ENCODE results near the gene C5AR1.
"Not testable (repeated sequence)": the region's sequence is repeated elsewhere in the genome, so short reads cannot be mapped to it uniquely, and the experiment has no call there.

The C5AR1 gene

GRCh38 chr19:47309608-47310007 lies at the start of gene C5AR1:
C5AR1 (plus strand) TSS chr19:47309861; CDS start chr19:47309896, 35 bp downstream.
- no peaks in the 10 kb centered on the region for H4K20me1 ChIP-seq (ENCODE audit: insufficient read depth, low read length)
- no peak within 1 kb of the TSS for H3K4me3 ChIP-seq (ENCODE audit: low read depth, low read length, poor library complexity, severe bottlenecking)

GRCh38 chr19:47260476-47260875 lies 49.2 kb upstream of the C5AR1 start:
- Histone ChIP-seq H3K79me2 (ENCODE audit: insufficient read depth, low read length) (no peaks in the 10 kb centered on the region), H3K9me3 (ENCODE audit: low read length) (no peaks in the 10 kb centered on the region), H3K9ac (ENCODE audit: low read length) (no peak overlapping the region), H3K27ac (ENCODE audit: low read depth, low read length, poor library complexity, severe bottlenecking) (no peak overlapping the region), H3K4me3 (ENCODE audit: low read depth, low read length, poor library complexity, severe bottlenecking) (no peak overlapping the region), H3K4me1 (ENCODE audit: insufficient read depth, low read length, severe bottlenecking) (peaks cover 28% of the 10 kb centered on the region), H2AFZ (ENCODE audit: low read length) (no peak overlapping the region), H4K20me1 (ENCODE audit: insufficient read depth, low read length) (no peaks in the 10 kb centered on the region), H3F3A (ENCODE audit: insufficient read depth, low read length) (no peaks in the 10 kb centered on the region), H3K27me3 (ENCODE audit: insufficient read depth, low read length) (no peaks in the 10 kb centered on the region), H3K36me3 (ENCODE audit: insufficient read depth, low read length) (peaks cover 23% of the 10 kb centered on the region), H3K4me2 (ENCODE audit: low read length) (no peak overlapping the region), H3K9me2 (ENCODE audit: low read depth, low read length) (no peaks in the 10 kb centered on the region)
- no peak for TF ChIP-seq CTCF (IDR thresholded peaks at IDR 0.05; ENCODE audit: low read length)
- no peak for TF ChIP-seq EZH2 (IDR thresholded peaks at IDR 0.05; ENCODE audit: borderline replicate concordance, low read length)

More at GRCh38 chr19:47309608-47310007, at the start of gene C5AR1:
- TF ChIP-seq EZH2 (IDR thresholded peaks at IDR 0.05; ENCODE audit: borderline replicate concordance, low read length) (no peak), CTCF (IDR thresholded peaks at IDR 0.05; ENCODE audit: low read length) (no peak)
- no peaks in the 10 kb centered on the region; the same call in 1 of the 2 replicates for H3K27me3 ChIP-seq (ENCODE audit: insufficient read depth, low read length)
- H3K27ac ChIP-seq (ENCODE audit: low read depth, low read length, poor library complexity, severe bottlenecking) = no peak within 1 kb of the TSS
- H3F3A ChIP-seq (ENCODE audit: insufficient read depth, low read length) = no peaks in the 10 kb centered on the region
- H3K9me3 ChIP-seq (ENCODE audit: low read length) = no peaks in the 10 kb centered on the region
- no peaks in the 10 kb centered on the region for H3K9me2 ChIP-seq (ENCODE audit: low read depth, low read length)
- no peaks in the 10 kb centered on the region for H3K4me1 ChIP-seq (ENCODE audit: insufficient read depth, low read length, severe bottlenecking)
- no peak within 1 kb of the TSS for H2AFZ ChIP-seq (ENCODE audit: low read length)
- H3K79me2 ChIP-seq (ENCODE audit: insufficient read depth, low read length) = no peaks in the 10 kb centered on the region
- no peak within 1 kb of the TSS for H3K4me2 ChIP-seq (ENCODE audit: low read length)
- H3K9ac ChIP-seq (ENCODE audit: low read length) = no peak within 1 kb of the TSS
- H3K36me3 ChIP-seq (ENCODE audit: insufficient read depth, low read length) = no peaks in the 10 kb centered on the region

- H3K9me2 ChIP-seq (ENCODE audit: low read depth, low read length); H3K9me3 ChIP-seq (ENCODE audit: low read length); H4K20me1 ChIP-seq (ENCODE audit: insufficient read depth, low read length); H3K4me3 ChIP-seq (ENCODE audit: low read depth, low read length, poor library complexity, severe bottlenecking); H3K4me2 ChIP-seq (ENCODE audit: low read length); H3K79me2 ChIP-seq (ENCODE audit: insufficient read depth, low read length); H2AFZ ChIP-seq (ENCODE audit: low read length); H3F3A ChIP-seq (ENCODE audit: insufficient read depth, low read length); H3K27me3 ChIP-seq (ENCODE audit: insufficient read depth, low read length); H3K9ac ChIP-seq (ENCODE audit: low read length): not testable (repeated sequence)
- H3K27ac ChIP-seq (ENCODE audit: low read depth, low read length, poor library complexity, severe bottlenecking) = peak overlapping the region; percentile 71
- peaks cover 35% of the 10 kb centered on the region for H3K36me3 ChIP-seq (ENCODE audit: insufficient read depth, low read length)
- H3K4me1 ChIP-seq (ENCODE audit: insufficient read depth, low read length, severe bottlenecking) = peaks cover 22% of the 10 kb centered on the region
Measured at GRCh38 chr19:47261946-47262793, 47.5 kb upstream of the C5AR1 start.

- H3K27ac ChIP-seq (ENCODE audit: low read depth, low read length, poor library complexity, severe bottlenecking) = no peak overlapping the region
- no peak overlapping the region for H3K9ac ChIP-seq (ENCODE audit: low read length)
- H3K4me2 ChIP-seq (ENCODE audit: low read length) = no peak overlapping the region
- no peak overlapping the region for H3K4me3 ChIP-seq (ENCODE audit: low read depth, low read length, poor library complexity, severe bottlenecking)
- H2AFZ ChIP-seq (ENCODE audit: low read length) = no peak overlapping the region
- no peaks in the 10 kb centered on the region for H4K20me1 ChIP-seq (ENCODE audit: insufficient read depth, low read length)
- H3K4me1 ChIP-seq (ENCODE audit: insufficient read depth, low read length, severe bottlenecking) = peaks cover 12% of the 10 kb centered on the region
- H3F3A ChIP-seq (ENCODE audit: insufficient read depth, low read length) = no peaks in the 10 kb centered on the region
- no peaks in the 10 kb centered on the region for H3K79me2 ChIP-seq (ENCODE audit: insufficient read depth, low read length)
- H3K27me3 ChIP-seq (ENCODE audit: insufficient read depth, low read length) = no peaks in the 10 kb centered on the region
- H3K36me3 ChIP-seq (ENCODE audit: insufficient read depth, low read length) = peaks cover 37% of the 10 kb centered on the region
- H3K9me3 ChIP-seq (ENCODE audit: low read length) = no peaks in the 10 kb centered on the region
- H3K9me2 ChIP-seq (ENCODE audit: low read depth, low read length) = no peaks in the 10 kb centered on the region
- TF ChIP-seq EZH2 (IDR thresholded peaks at IDR 0.05; ENCODE audit: borderline replicate concordance, low read length) (no peak), CTCF (IDR thresholded peaks at IDR 0.05; ENCODE audit: low read length) (no peak)
Measured at GRCh38 chr19:47264629-47265028, 45.0 kb upstream of the C5AR1 start.
